Measurements from ENCODE around the gene ZNF518B. TPM values are rescaled to one million over a fixed set of nuclear protein-coding genes. Genes with fewer than 3 reads are reported as not detected.

Gene ZNF518B
- total and polyA plus RNA-seq, 2 donors (not counting 1 experiment from before 2014, with no cell fraction given) = 12.4 to 20.0 TPM

DNA sequence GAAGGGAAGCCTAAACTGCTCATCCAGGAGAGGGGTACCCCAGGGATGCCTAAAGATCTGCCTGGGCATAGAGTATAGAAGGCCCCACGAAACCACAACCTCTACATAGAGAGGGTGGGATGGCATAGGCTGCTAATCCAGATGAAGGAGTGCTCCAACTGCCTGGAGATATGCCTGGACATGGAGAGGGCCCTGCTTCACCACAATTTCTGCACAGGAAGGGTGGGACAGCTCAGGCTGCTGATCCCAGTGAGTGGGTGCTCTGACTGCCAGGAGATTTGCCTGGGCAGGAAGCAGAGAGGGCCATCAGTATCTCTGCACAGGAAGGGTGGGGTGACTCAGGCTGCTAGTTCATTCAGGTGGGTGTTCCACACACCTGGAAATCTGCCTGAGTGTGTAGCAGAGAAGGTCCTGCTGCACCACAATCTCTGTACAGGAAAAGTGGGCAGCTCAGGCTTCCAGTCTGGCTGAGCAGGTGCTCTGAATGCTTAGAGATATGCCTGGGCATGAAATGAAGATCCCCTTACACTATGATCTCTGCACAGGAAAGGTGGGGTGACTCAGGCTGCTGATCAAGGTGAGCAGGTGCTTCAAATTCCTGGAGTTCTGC lies 61.1 kb downstream of the ZNF518B start:
- Histone ChIP-seq H2AFZ (ENCODE audit: low read length) (no peak overlapping the region), H4K20me1 (ENCODE audit: control insufficient read depth, extremely low read depth, insufficient read depth, low read length) (no peaks in the 10 kb centered on the region), H3K9me3 (ENCODE audit: control insufficient read depth, insufficient read depth, low read depth, low read length) (no peaks in the 10 kb centered on the region), H3K9ac (ENCODE audit: insufficient read depth, low read length) (no peak overlapping the region), H3K27me3 (ENCODE audit: control insufficient read depth, insufficient read depth, low read length) (no peaks in the 10 kb centered on the region), H3K36me3 (ENCODE audit: control insufficient read depth, insufficient read depth, low read length) (no peaks in the 10 kb centered on the region), H3K4me2 (ENCODE audit: extremely low read depth, insufficient read depth, low read length) (no peak overlapping the region), H3K79me2 (ENCODE audit: control insufficient read depth, insufficient read depth, low read length) (no peaks in the 10 kb centered on the region), H3K4me3 (replicated peaks in 1 of 4; ENCODE audit: control extremely low read depth in 1 of 4, insufficient read depth in 1 of 4, low read depth in 3 of 4, low read length in 4 of 4) (no peak overlapping the region), H3K4me1 (ENCODE audit: control insufficient read depth, extremely low read depth, insufficient read depth, low read length) (no peaks in the 10 kb centered on the region), H3K27ac (ENCODE audit: insufficient read depth, low read length) (no peak overlapping the region)
- no peak for DNase-seq (ENCODE audit: low read depth in 2 of 2)
- TF ChIP-seq EZH2 (IDR thresholded peaks at IDR 0.05; ENCODE audit: low read length, missing control alignments) = no peak
- TF ChIP-seq CTCF (conservative IDR thresholded peaks at IDR 0.05 in 1 of 2, IDR thresholded peaks at IDR 0.05 in 1 of 2; ENCODE audit: low read depth in 1 of 2, low read length in 2 of 2) = no peak

Other genes starting within 250 kb of the ZNF518B start
- not detected in 2 replicates for gene CLNK, start 227.3 kb upstream of the ZNF518B start, total RNA-seq
- not detected in 2 replicates for gene CLNK, start 227.3 kb upstream of the ZNF518B start, polyA plus RNA-seq

Measured in fibroblast of lung (primary cell).